ENCODE measurements around the gene CNNM4. TPM values are rescaled to one million over a fixed set of nuclear protein-coding genes. Genes with fewer than 3 reads are reported as not detected.
A peak's percentile ranks its signal among the peaks of the same experiment; 100 is the strongest.

CNNM4 gene
- polyA plus RNA-seq, 2 of the 4 experiments (the other 2 are of a cell fraction), result 8.8 to 11.2 TPM

DNA sequence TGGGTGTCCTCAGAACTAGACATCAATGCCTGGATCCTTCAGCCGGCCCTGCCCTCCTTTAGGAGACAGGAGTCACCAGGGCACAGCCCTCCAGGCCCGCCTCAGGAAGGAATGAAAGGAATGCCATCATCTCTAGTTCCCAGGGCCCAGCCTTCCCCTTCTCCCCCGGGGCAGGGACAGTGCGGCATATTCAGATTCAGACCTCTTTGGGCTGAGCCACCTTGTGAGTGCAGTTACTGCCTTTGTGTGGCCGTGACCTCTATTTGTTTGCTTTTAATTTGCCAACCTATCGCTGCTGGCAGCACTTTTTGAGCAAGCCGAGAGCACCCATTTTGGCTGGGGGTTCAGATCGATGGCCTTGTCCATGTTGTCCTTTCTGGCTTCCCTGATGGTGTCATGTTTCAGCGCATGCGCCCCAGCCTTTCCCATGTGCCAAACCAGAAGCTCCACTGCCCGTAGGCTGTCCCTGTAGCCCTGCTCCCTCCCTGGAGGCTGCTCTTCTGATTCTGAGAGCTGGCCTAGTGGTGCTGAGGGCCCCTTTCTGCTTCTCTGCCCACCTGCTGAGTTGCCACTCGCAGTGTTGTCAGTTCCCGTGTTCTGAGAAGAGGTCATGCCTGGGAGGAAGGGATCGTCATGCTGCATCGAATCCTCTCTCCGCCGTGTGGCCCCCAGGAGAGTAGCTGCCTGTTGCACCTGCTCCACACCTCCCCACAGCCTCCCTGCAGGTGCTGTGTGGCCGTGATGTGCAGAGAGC, 72.2 kb downstream of the CNNM4 start:
- H3K27ac ChIP-seq, result peak overlapping the region; percentile 59 to 78
- H3K4me3 ChIP-seq, result no peak overlapping the region
- 52% methylated on average over 16 of the region's 18 CpGs for WGBS (ENCODE audit: missing lambda C conversion rate)
- ChIA-PET CTCF (interaction anchor here (0.6 to 2.6 kb wide), 7 partner anchors 12 to 279 kb away, joined by 3 to 9 read pairs (median 5); partner anchors contain the start of genes ANKRD39 and CNNM3), POLR2A (no interaction called here)
- peaks cover 22% of the 10 kb centered on the region for H3K4me1 ChIP-seq
- TF ChIP-seq REST (IDR thresholded peaks at IDR 0.05), result no peak
- 0 out of 2 replicates have a peak, but pooled peaks have one; percentile 29 for TF ChIP-seq HOXB5 (CRISPR knock-in tag; IDR thresholded peaks at IDR 0.05)
- TF ChIP-seq, protein P1, sequence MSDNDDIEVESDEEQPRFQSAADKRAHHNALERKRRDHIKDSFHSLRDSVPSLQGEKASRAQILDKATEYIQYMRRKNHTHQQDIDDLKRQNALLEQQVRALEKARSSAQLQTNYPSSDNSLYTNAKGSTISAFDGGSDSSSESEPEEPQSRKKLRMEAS (IDR thresholded peaks at IDR 0.05), result 0 out of 2 replicates have a peak, but pooled peaks have one; percentile 16
- TF ChIP-seq ZFP36 (IDR thresholded peaks at IDR 0.05; ENCODE audit: borderline replicate concordance, partially characterized antibody), result no peak
- TF ChIP-seq FOSB (CRISPR knock-in tag; IDR thresholded peaks at IDR 0.05), result no peak
- TF ChIP-seq RCOR1 (IDR thresholded peaks at IDR 0.05; ENCODE audit: low read depth, low read length), result no peak
- H3K9me3 ChIP-seq, result no peaks in the 10 kb centered on the region
- DNase-seq (ENCODE audit: low read depth in 1 of 2, low spot score in 1 of 2) (peak; percentile 54 to 67), FAIRE-seq (no peak), ATAC-seq (peak; percentile 84 to 90)
- peak overlapping the region; percentile 53 for H3K4me2 ChIP-seq

DNA sequence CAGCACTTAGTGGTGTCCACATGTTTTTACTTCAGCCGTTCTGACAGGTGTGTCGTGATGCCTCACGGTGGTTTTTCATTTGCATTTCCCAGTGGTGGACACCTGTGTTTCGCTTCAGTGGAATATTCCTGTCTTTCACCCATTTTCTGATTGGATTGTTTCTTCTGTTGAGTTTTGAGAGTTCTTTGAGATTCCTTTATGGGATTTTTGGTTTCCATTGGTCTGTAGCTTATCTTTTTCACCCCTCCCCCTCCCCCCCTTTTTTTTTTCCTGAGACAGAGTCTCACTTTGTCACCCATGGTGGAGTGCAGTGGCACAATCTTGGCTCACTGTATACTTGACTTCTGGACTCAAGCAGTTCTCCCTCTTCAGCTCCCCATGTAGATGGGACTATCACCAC, 75.1 kb downstream of the CNNM4 start:
- CTCF ChIA-PET, result interaction anchor here (1.6 kb wide), 1 partner anchor 116 kb away, joined by 5 read pairs; no protein-coding TSS in a partner anchor

More for the DNA sequence above, 75.1 kb downstream of the CNNM4 start:
- H3K27ac ChIP-seq, result no peak overlapping the region
- over 99% methylated on average over 4 of the region's 4 CpGs for WGBS (ENCODE audit: missing lambda C conversion rate)
- no peak for TF ChIP-seq GATA3 (IDR thresholded peaks at IDR 0.05; ENCODE audit: borderline replicate concordance)
- no peak for TF ChIP-seq NFE2L2 (conservative IDR thresholded peaks at IDR 0.05; ENCODE audit: low read length)
- no peak for TF ChIP-seq RCOR1 (IDR thresholded peaks at IDR 0.05; ENCODE audit: low read depth, low read length)
- TF ChIP-seq ATOH8 (CRISPR knock-in tag; IDR thresholded peaks at IDR 0.05; ENCODE audit: low read depth), result no peak
- no peak for TF ChIP-seq BHLHE40 (IDR thresholded peaks at IDR 0.05; ENCODE audit: low read depth, low read length)
- no peak for TF ChIP-seq ZSCAN20 (CRISPR knock-in tag; IDR thresholded peaks at IDR 0.05)
- TF ChIP-seq, protein P2, sequence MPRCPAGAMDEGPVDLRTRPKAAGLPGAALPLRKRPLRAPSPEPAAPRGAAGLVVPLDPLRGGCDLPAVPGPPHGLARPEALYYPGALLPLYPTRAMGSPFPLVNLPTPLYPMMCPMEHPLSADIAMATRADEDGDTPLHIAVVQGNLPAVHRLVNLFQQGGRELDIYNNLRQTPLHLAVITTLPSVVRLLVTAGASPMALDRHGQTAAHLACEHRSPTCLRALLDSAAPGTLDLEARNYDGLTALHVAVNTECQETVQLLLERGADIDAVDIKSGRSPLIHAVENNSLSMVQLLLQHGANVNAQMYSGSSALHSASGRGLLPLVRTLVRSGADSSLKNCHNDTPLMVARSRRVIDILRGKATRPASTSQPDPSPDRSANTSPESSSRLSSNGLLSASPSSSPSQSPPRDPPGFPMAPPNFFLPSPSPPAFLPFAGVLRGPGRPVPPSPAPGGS (IDR thresholded peaks at IDR 0.05), result no peak
- no peak for TF ChIP-seq PBX3 (IDR thresholded peaks at IDR 0.05)
- no peak for TF ChIP-seq FOXS1 (CRISPR knock-in tag; IDR thresholded peaks at IDR 0.05)
- no peak for TF ChIP-seq ELK1 (IDR thresholded peaks at IDR 0.05; ENCODE audit: low read depth, low read length)
- no peak for TF ChIP-seq EP300 (IDR thresholded peaks at IDR 0.05)
- TF ChIP-seq, protein P1 (IDR thresholded peaks at IDR 0.05), result no peak
- TF ChIP-seq HDAC2 (IDR thresholded peaks at IDR 0.05), result no peak
- no peak for TF ChIP-seq TP53 (CRISPR knock-in tag; IDR thresholded peaks at IDR 0.05)
- TF ChIP-seq, protein P3, sequence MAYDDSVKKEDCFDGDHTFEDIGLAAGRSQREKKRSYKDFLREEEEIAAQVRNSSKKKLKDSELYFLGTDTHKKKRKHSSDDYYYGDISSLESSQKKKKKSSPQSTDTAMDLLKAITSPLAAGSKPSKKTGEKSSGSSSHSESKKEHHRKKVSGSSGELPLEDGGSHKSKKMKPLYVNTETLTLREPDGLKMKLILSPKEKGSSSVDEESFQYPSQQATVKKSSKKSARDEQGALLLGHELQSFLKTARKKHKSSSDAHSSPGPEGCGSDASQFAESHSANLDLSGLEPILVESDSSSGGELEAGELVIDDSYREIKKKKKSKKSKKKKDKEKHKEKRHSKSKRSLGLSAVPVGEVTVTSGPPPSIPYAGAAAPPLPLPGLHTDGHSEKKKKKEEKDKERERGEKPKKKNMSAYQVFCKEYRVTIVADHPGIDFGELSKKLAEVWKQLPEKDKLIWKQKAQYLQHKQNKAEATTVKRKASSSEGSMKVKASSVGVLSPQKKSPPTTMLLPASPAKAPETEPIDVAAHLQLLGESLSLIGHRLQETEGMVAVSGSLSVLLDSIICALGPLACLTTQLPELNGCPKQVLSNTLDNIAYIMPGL (CRISPR knock-in tag; IDR thresholded peaks at IDR 0.05; ENCODE audit: borderline replicate concordance), result no peak
- no peak for TF ChIP-seq RNF2 (IDR thresholded peaks at IDR 0.05; ENCODE audit: borderline replicate concordance, low read depth)
- no peak for TF ChIP-seq ZC3H11A (IDR thresholded peaks at IDR 0.05)
- FAIRE-seq (no peak), ATAC-seq (no peak), DNase-seq (ENCODE audit: low read depth in 1 of 2, low spot score in 1 of 2) (no peak)
- POLR2A ChIA-PET, result interaction anchor here (0.6 kb wide), 1 partner anchor 20 kb away, joined by 3 read pairs; the partner anchor contains the start of gene CNNM3
- H3K4me1 ChIP-seq, result peaks cover 22% of the 10 kb centered on the region
- no peak overlapping the region for H3K4me2 ChIP-seq
- H3K9me3 ChIP-seq, result no peaks in the 10 kb centered on the region
- no peak overlapping the region for H3K4me3 ChIP-seq

Measured in A549 (cell line).